Activated T-cell treated with anti-CD3 and anti-CD28 coated beads, Interleukin-2, amount 50 U/mL, for 72 hours (primary cell): ENCODE measurements around the gene SUN1. TPM values are rescaled to one million over a fixed set of nuclear protein-coding genes. Genes with fewer than 3 reads are reported as not detected.
A peak's percentile ranks its signal among the peaks of the same experiment; 100 is the strongest.
"Not testable (repeated sequence)": the region's sequence is repeated elsewhere in the genome, so short reads cannot be mapped to it uniquely, and the experiment has no call there.

Experiments used
- ATAC-seq, 2 donors: fragments of 150-1000 bp; cut with Tn5 transposase; replicated peaks in 1 of 2; 2 replicates each; pipeline ENCODE4 v1.10.0; 2021; ENCODE audit warnings: moderate library complexity in 2 of 2, mild to moderate bottlenecking in 1 of 2
- DNase-seq, 2 donors: peaks; one replicate each; pipeline ENCODE4 v3.0.0; 2021 to 2022; ENCODE audit warnings: mixed read lengths in 1 of 2
- H3K27ac Mint-ChIP-seq: one replicate; pipeline ENCODE4 v1.8.0; 2022; ENCODE audit warnings: mild to moderate bottlenecking, moderate library complexity, mixed read lengths
- H3K27me3 Mint-ChIP-seq: one replicate; pipeline ENCODE4 v1.8.0; 2022; ENCODE audit warnings: low read depth, mixed read lengths
- H3K36me3 Mint-ChIP-seq, 2 donors: one replicate each; pipeline ENCODE4 v1.8.0; 2022; ENCODE audit warnings: mixed read lengths in 2 of 2, mild to moderate bottlenecking in 1 of 2; ENCODE audit not compliant: insufficient read depth in 2 of 2
- H3K4me1 Mint-ChIP-seq: one replicate; pipeline ENCODE4 v1.8.0; 2022; ENCODE audit warnings: low read depth, mixed read lengths
- H3K4me3 Mint-ChIP-seq, 2 donors: one replicate each; pipeline ENCODE4 v1.8.0; 2022; ENCODE audit warnings: mild to moderate bottlenecking in 2 of 2, mixed read lengths in 2 of 2, moderate library complexity in 2 of 2
- H3K9me3 Mint-ChIP-seq, 2 donors: one replicate each; pipeline ENCODE4 v1.8.0; 2022; ENCODE audit warnings: mixed read lengths in 2 of 2
- total RNA-seq, 2 donors: library from RNA; stranded (reverse); gene quantifications; one replicate each; pipeline ENCODE4 v1.2.3, GENCODE V29; 2022

SUN1 gene
- total RNA-seq, 2 donors from 2014 or later, result 77.9 to 84.4 TPM

GRCh38 chr7:859359-860030 lies 27.2 kb downstream of the SUN1 start:
- Mint-ChIP-seq H3K9me3 (no peaks in the 10 kb centered on the region), H3K4me1 (no peaks in the 10 kb centered on the region), H3K27ac (no peak overlapping the region), H3K27me3 (no peaks in the 10 kb centered on the region), H3K36me3 (peaks cover 7 to 23% of the 10 kb centered on the region in 2 donors), H3K4me3 (no peak overlapping the region)
- no peak for DNase-seq
- ATAC-seq, result no peak

DNA sequence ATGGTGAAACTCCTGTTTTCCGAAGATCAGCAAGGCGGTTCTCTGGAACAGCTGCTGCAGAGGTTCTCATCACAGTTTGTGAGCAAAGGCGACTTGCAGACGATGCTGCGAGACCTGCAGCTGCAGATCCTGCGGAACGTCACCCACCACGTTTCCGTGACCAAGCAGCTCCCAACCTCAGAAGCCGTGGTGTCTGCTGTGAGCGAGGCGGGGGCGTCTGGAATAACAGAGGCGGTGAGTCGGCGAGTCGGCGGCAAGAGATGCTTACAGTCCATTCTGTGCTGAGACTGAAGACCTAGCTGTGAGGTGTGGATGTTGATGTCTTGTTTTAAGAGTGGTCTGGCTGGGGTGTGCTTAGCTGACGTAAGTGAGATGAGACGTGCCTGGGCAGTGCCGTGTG lies 27.9 kb downstream of the SUN1 start:
- no peak for DNase-seq
- H3K4me1 Mint-ChIP-seq, result no peaks in the 10 kb centered on the region
- H3K27ac Mint-ChIP-seq, result no peak overlapping the region
- no peak for ATAC-seq
- H3K4me3 Mint-ChIP-seq, result no peak overlapping the region
- peaks cover 7 to 23% of the 10 kb centered on the region in 2 donors for H3K36me3 Mint-ChIP-seq
- no peaks in the 10 kb centered on the region for H3K27me3 Mint-ChIP-seq
- H3K9me3 Mint-ChIP-seq, result no peaks in the 10 kb centered on the region

- no peak for ATAC-seq
- H3K9me3 Mint-ChIP-seq, result no peaks in the 10 kb centered on the region
- H3K27me3 Mint-ChIP-seq, result no peaks in the 10 kb centered on the region
- H3K4me3 Mint-ChIP-seq, result no peak overlapping the region
- H3K36me3 Mint-ChIP-seq, result peaks cover 11 to 23% of the 10 kb centered on the region in 2 donors
- no peaks in the 10 kb centered on the region for H3K4me1 Mint-ChIP-seq
- no peak overlapping the region for H3K27ac Mint-ChIP-seq
- no peak for DNase-seq
Observed at GRCh38 chr7:861222-861621, 28.9 kb downstream of the SUN1 start.

DNA sequence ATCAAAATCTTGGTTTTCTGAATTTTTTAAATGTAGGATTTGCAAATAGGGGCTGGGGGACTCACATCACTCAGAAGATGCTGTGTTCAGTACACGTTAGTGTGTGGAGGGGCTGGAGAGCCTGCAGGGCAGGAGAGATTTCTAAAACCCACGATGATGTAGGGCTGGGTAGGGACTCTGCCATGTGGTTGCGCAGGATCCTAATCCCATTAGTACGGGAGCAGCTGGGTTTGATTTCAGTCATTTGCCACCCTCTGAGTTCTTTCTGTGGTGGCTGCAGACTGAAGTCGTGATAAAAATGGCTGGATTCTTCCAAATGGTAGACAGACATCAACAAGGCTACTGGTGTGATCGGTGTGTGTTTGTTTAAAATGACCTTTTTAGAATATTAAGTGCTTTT lies 29.9 kb downstream of the SUN1 start:
- Mint-ChIP-seq H3K36me3 (peaks cover 12 to 25% of the 10 kb centered on the region in 2 donors), H3K4me1 (no peaks in the 10 kb centered on the region), H3K4me3 (no peak overlapping the region), H3K27me3 (no peaks in the 10 kb centered on the region), H3K27ac (no peak overlapping the region), H3K9me3 (no peaks in the 10 kb centered on the region)
- DNase-seq (no peak), ATAC-seq (no peak)

GRCh38 chr7:863106-863505 lies 30.8 kb downstream of the SUN1 start:
- Mint-ChIP-seq H3K4me3 (no peak overlapping the region), H3K27ac (no peak overlapping the region), H3K9me3 (no peaks in the 10 kb centered on the region), H3K27me3 (no peaks in the 10 kb centered on the region), H3K36me3 (peaks cover 15 to 27% of the 10 kb centered on the region in 2 donors), H3K4me1 (no peaks in the 10 kb centered on the region)
- DNase-seq (no peak), ATAC-seq (no peak)

- Mint-ChIP-seq H3K36me3 (peaks cover 11 to 17% of the 10 kb centered on the region in 2 donors), H3K27me3 (no peaks in the 10 kb centered on the region), H3K27ac (no peak overlapping the region), H3K4me1 (peaks cover 6% of the 10 kb centered on the region), H3K9me3 (no peaks in the 10 kb centered on the region), H3K4me3 (no peak overlapping the region)
- no peak for DNase-seq
- ATAC-seq, result no peak
Observed at GRCh38 chr7:865921-866320, 33.6 kb downstream of the SUN1 start.

DNA sequence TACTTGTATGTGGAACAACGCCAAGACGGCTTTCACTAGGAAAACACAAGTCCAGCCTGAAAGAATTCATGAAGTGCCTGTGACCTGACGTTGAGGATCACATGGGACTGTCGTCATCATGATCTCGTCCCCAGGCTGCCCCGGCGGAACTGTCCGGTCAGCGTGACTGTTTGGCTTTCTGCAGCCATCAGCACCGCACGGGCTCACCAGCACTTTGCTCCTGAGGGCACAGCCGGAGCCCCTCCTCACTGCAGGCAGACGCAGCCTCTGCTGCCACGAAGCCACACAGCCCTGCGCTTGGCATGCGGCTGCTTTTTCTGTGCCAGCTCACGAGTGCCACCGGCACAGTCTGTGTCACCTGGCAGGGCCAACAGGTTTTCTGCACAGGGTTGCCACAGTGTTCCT lies 34.7 kb downstream of the SUN1 start:
- H3K4me1 Mint-ChIP-seq, result peaks cover 6% of the 10 kb centered on the region
- no peak for ATAC-seq
- H3K27me3 Mint-ChIP-seq, result no peaks in the 10 kb centered on the region
- DNase-seq, result no peak
- H3K9me3 Mint-ChIP-seq, result no peaks in the 10 kb centered on the region
- H3K36me3 Mint-ChIP-seq, result peaks cover 9 to 10% of the 10 kb centered on the region in 2 donors
- no peak overlapping the region for H3K27ac Mint-ChIP-seq
- H3K4me3 Mint-ChIP-seq, result no peak overlapping the region

- Mint-ChIP-seq H3K9me3 (no peaks in the 10 kb centered on the region), H3K4me3 (no peak overlapping the region), H3K36me3 (peaks cover 9% of the 10 kb centered on the region in 2 donors), H3K4me1 (peaks cover 6% of the 10 kb centered on the region), H3K27me3 (no peaks in the 10 kb centered on the region), H3K27ac (no peak overlapping the region)
- ATAC-seq (no peak), DNase-seq (no peak)
Observed at GRCh38 chr7:867406-868188, 35.3 kb downstream of the SUN1 start.

DNA sequence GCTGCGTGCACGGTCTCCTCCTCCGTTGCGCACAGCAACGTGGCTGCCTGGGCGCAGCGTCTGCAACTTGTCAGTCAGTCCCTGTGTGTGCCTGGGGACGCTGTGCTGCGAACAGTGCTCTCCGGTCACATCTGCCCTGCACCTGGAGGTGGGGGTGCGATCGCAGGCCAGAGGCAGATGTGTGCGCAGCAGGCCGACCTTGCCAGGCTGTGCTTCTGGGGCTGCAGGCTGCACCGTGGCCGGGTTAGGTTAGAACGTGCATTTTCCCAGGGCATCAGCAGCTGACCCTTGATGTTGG lies 35.9 kb downstream of the SUN1 start:
- no peaks in the 10 kb centered on the region for H3K9me3 Mint-ChIP-seq
- H3K4me1 Mint-ChIP-seq, result peaks cover 8% of the 10 kb centered on the region
- DNase-seq, result no peak
- H3K4me3 Mint-ChIP-seq, result no peak overlapping the region
- ATAC-seq, result no peak
- H3K27ac Mint-ChIP-seq, result no peak overlapping the region
- no peaks in the 10 kb centered on the region for H3K27me3 Mint-ChIP-seq
- H3K36me3 Mint-ChIP-seq, result peaks cover 9 to 11% of the 10 kb centered on the region in 2 donors

GRCh38 chr7:869348-869747 lies 37.1 kb downstream of the SUN1 start:
- ATAC-seq, result no peak
- H3K36me3 Mint-ChIP-seq, result peaks cover 9 to 12% of the 10 kb centered on the region in 2 donors

GRCh38 chr7:871900-872537 lies 39.7 kb downstream of the SUN1 start:
- H3K4me1 Mint-ChIP-seq, result peaks cover 18% of the 10 kb centered on the region
- peaks cover 5 to 10% of the 10 kb centered on the region in 2 donors for H3K36me3 Mint-ChIP-seq
- H3K27ac Mint-ChIP-seq, result peak overlapping the region; percentile 51
- H3K27me3 Mint-ChIP-seq, result no peaks in the 10 kb centered on the region
- H3K4me3 Mint-ChIP-seq, result no peak overlapping the region
- ATAC-seq (no peak), DNase-seq (no peak)
- H3K9me3 Mint-ChIP-seq, result no peaks in the 10 kb centered on the region

More at GRCh38 chr7:869348-869747, 37.1 kb downstream of the SUN1 start:
- peaks cover 18% of the 10 kb centered on the region for H3K4me1 Mint-ChIP-seq
- H3K27me3 Mint-ChIP-seq, result no peaks in the 10 kb centered on the region
- no peak overlapping the region for H3K4me3 Mint-ChIP-seq
- H3K9me3 Mint-ChIP-seq, result no peaks in the 10 kb centered on the region
- no peak overlapping the region for H3K27ac Mint-ChIP-seq
- DNase-seq, result no peak

- H3K36me3 Mint-ChIP-seq, H3K9me3 Mint-ChIP-seq, DNase-seq, H3K27me3 Mint-ChIP-seq, ATAC-seq, H3K4me3 Mint-ChIP-seq: not testable (repeated sequence)
- Mint-ChIP-seq H3K27ac (peak overlapping the region; percentile 35), H3K4me1 (peaks cover 18% of the 10 kb centered on the region)
Observed at GRCh38 chr7:872685-873084, 40.4 kb downstream of the SUN1 start.

- no peaks in the 10 kb centered on the region for H3K9me3 Mint-ChIP-seq
- H3K27me3 Mint-ChIP-seq, result no peaks in the 10 kb centered on the region
- DNase-seq (peak; percentile 74 to 79), ATAC-seq (peak in 1 of 2 donors; percentile 23)
- H3K4me3 Mint-ChIP-seq, result peak overlapping the region in 1 of 2 donors; percentile 11
- H3K4me1 Mint-ChIP-seq, result peaks cover 23% of the 10 kb centered on the region
- peak overlapping the region; percentile 63 for H3K27ac Mint-ChIP-seq
- H3K36me3 Mint-ChIP-seq, result peaks cover 3 to 9% of the 10 kb centered on the region in 2 donors
Observed at GRCh38 chr7:873367-874002, 41.2 kb downstream of the SUN1 start.
